RPMI8226 (cell line): ENCODE measurements around the gene CABLES1.
"Not testable (repeated sequence)": the region's sequence is repeated elsewhere in the genome, so short reads cannot be mapped to it uniquely, and the experiment has no call there.

Source experiments
- DNase-seq: peaks from one replicate; pipeline ENCODE4 v3.0.0-alpha.2; 2015

The CABLES1 gene

DNA sequence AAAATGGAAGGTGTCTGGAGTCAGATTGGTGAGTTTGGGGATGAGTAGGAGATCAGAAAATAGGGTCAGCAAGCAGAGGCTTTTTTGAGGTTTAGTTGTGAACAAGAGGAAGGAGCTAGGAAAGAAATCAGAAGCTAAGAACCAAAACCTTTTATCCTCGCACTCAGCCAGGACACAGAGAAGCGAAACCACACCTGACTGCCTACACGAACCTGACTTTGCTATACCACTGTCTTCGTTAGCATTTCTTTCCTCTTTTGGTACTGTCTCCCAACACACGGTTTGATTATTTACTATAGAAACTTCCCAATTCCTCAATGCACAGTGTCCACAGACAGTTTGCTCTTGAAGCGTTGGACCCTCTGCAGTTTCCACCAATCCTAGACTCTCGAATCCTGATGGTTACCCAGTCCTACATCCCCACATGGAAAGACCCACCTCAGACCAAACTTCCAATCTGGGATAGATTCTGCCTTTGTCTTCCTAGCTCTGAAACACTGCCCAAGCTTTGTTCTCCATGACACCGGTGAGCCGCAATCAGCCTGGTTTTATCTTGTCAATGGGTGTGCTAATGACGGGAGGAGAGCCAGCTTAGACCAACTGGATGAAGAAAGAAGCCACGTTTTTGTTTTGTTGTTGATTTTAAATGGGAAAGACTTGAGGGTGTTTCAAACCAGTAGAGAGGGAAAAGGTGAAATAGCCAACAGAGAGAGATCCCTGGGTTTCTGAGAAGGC, 137.4 kb downstream of the CABLES1 start:
- peak; percentile 26 for DNase-seq

DNA sequence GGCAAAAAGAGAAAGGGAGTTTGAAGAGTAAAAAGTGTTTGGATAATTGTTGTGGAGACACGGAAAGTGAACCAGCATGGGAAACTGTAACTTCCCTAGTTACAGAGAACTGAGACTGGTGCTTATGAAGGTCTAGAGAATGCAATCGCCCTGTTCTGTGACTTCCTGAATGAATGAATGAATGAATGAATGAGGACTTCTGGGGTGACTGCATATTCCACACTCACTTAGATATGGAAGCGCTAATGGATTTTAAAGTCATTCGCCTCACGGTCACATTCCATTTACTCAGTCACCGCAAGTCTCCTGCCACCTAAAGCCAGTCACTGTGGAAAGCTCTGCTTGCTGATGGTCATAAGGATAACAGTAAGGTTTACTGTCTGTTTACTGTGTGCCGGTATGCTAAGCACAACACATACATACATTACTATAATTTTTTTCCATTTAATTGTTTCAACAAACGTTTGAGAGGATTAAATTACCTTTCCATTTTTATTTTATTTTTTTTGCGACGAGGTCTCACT, 138.2 kb downstream of the CABLES1 start:
- no peak for DNase-seq

DNA sequence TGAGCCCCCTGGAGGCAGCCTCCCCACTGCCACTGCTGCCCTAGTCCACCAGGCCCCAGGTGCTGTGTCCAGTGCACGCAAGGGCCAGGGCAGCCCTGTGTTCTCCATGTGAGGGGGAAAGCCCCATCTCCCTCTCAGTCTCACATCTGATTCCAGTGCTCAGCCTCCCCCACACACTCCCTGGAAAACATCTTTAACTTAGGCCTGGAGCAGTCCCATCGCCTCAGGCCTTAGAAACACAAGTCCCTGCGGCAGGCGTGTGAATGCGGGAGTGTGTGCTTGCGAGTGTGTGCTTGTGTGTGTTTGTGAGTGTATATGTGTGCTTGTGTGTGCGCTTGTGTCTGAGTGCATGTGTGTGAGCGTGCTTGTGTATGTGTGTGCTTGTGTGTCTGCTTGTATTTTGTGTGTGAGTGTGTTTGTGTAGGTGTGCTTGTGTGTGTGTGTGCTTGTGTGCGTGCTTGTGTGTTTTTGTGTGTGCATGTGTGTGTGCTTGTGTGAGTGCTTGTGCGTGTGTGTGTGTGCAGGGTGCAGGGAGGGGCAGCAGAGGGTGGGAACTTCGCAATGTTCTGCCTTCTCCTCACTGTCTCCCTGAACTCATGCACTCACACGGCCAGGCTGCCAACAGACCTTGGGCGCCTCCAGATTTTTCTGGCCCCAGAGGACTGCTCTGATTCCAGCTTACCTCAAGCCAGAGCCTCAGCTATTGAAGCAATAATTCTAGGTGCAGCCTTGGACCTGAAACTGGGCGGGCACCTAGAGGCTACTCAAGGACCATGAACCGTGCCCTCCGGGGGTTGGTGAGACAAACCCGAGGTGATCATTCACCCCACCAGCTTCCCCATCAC, 139.6 kb downstream of the CABLES1 start:
- no peak for DNase-seq

DNA sequence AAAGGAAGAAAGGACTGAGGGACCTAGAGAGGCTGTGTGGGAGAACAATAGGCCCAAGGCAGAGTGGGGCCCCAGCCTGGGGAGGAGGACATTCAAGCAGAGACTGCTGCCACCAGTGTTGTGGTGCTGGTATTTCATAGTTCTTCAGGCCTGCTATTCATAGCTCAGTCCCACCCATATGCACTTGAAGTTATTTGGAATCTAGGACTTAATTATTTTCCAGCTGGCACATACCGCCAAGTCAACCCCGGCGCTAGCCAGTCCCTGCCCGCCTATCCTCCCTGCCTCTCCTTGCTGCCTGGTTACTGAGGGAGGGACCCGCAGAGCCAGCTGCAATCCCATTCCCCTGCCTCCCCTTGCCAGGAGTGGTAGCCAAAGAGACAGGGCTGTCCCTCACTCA, 141.2 kb downstream of the CABLES1 start:
- DNase-seq, result no peak

DNA sequence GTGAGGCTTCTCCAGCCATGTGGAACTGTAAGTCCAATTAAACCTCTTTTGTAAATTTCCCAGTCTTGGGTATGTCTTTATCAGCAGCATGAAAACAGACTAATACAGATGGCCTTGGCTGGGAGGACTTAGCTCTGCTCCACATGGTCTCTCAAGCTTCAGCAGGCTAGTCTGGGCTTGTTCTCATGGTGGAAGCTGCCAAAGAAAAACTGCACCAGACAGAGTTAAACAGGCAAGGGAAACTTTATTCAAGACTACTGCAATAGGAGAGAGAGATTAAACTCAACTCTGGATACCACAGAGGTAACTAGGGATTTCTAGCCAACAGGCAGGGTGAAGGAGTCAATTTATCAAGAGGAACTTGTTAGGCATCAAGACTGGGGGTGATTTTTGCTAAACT, 142.1 kb downstream of the CABLES1 start:
- no peak for DNase-seq

DNA sequence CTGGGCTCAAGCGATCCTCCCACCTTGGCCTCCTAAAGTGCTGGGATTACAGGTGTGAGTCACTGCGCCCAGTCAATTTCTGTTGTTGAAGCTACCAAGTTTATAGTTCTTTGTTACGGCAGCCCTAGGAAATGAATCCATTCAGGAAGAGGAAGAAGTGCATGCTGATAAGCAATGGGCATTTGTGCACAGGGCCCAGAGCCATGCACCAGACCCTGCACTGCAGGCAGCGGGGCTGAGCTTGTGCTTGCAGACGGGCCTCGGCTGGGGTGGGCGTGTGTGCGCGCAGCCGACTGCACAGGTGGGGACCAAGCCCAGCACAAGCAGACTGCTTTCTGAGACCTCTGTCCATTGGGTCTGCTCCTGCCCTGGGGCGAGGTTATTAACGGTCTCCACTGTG, 144.6 kb downstream of the CABLES1 start:
- DNase-seq, result no peak

DNA sequence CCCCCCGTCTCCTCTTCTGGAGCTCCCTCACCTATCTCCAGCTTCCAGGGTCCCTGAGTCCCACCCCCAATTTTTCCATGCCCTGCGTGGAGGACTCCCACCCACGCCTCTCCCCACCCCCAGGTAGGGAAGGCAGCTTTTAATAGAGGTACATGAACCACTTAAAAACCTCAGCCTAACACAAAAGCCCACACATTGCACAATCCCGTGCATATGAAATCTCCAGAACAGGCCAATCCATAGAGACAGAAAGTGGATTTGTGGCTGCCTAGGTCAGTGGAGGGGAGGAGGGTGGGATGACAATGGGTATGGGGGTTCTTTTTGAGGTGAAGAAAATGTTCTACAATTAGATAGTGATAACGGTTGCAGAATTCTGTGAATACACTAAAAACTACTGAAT, 145.6 kb downstream of the CABLES1 start:
- DNase-seq, result no peak

DNA sequence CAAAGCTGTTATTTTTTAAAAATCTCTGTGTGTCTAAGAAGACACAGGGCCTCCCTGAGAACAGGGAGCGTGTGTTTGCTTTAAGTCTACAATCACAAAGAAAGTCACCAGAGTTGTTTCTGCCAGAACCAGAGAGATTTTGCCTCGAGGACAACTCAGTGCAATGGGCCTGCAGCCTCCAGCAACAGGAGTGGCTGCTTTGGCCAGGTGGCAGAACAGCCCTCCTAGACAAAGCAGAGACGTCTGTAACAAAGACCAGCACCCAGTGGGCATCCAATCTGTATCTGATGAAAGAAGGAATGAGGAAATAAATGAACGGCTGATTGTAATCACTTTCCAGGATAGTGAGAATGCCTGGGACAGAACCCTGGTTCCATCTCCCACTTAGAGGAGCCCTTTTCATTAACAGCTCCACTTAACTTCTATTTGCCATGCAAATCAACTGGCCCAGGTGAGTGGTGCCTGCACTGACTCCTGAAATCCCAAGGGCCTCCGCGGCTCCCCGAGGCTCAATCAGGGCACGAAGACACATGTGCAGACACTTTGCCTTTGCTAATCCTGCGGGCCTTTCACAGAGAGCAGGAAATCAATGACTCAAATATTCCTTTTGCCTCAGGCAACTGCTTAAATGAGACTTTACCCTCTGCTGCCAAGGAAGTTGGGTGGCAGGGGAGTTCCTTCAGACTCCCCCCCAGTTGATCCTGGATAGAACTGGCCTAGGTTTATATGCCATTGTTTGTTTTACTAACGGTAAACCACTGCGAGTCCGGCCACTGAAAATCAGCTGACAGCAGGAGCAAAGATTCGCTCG, 146.5 kb downstream of the CABLES1 start:
- DNase-seq, result no peak

DNA sequence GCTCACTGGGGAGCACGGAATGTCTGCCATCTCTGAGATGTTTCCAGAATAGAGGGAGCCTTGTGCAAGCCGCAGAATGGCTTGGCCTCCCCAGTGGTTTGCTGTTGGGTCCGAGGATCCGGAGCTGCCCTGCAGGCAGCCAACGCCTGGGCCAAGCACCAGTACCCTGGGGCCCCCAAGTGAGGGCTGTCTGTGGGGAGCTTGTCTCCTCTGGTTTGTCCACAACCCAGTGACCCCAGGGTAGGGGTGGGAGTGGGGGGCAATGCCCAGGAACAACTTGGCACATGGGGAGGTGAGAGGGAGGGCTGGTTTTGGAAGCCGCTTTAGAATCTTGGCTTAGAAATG, 147.1 kb downstream of the CABLES1 start:
- DNase-seq, result no peak

DNA sequence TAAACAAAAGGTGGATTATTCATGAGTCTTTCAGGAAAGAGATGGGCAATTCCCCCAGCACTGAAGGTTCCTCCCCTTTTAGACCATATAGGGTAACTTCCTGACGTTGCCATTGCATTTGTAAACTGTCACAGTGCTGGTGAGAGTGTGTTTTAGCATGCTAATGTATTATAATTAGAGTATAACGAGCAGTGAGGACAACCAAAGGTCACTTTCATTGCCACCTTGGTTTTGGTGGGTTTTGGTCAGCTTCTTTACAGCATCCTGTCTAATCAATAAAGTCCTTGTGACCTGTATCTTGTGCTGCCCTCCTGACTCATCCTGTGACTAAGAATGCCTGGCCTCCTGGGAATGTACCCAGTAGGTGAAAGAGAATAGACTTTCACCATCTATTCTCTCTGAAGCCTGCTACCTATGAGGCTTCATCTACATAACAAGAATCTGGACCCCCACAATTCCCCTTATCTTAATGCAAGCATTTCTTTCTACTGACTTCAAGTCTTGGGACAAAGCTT, 148.7 kb downstream of the CABLES1 start:
- DNase-seq, result no peak

DNA sequence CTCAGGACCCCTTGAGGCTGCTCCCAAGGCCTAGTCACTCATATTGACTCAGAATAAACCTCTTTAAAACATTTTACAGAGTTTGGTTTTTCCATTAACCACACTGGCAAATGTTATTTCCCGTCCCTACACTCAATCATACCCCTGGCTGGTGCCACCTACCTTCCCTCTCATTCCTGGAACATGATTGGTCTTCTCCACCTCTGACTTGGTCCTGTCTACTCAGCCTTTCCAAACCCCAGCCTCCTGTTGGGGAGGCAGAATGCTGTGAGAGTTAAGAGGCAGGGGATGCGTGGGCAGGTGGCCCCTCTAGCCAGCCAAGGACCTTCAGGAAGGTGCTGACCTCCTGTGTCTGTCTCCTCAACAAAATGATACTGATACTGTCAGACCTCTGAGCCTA, 149.3 kb downstream of the CABLES1 start:
- no peak for DNase-seq

DNA sequence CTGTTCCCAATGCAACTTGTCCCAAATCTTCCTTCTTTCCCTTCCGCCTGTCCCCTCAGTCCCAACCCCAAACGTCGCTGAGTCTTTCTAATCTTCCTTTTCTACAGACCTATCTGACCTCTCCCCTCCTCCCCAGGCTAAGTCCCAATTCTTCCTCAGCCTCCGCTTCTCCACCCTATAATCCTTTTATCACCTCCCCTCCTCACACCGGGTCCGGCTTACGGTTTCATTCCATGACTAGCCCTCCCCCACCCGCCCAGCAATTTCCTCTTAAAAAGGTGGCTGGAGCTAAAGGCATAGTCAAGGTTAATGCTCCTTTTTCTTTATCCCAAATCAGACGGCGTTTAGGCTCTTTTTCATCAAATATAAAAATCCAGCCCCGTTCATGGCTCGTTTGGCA, 150.3 kb downstream of the CABLES1 start:
- DNase-seq, result not testable (repeated sequence)

DNA sequence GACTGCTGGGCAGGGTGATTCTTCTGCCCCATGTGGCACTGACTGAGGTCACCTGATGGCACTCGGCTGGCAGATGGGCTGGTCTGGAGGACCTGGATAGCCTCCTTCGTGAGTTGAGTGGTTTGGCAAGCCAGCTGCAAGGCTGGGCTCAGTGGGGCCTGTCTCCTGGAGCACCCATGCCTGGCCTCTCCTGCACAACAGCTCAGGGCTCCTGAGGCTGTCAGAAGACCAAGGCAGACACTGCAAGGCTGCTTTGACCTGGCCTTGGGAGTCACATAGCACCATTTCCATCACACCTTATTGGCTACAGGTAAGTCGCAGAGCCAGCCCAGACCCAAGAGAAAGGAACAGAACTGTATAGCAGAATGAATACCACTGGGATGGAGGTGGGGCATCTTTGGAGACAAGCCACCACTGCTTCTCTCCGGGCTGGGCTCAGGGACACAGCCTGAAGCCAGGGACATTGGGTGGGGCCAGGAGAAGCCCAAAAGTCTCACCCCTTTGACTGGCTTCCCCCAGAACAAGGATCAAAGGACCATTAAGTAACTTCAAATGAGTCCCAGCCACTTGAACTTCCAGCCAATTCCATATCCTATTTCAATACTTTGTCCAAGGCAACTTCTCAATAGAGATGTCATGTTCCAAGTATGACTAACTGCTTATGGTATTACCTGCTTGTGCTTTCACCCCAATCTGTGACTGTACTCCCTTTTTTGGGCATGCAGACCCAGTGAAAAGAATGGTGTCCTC, 156.3 kb downstream of the CABLES1 start:
- no peak for DNase-seq

DNA sequence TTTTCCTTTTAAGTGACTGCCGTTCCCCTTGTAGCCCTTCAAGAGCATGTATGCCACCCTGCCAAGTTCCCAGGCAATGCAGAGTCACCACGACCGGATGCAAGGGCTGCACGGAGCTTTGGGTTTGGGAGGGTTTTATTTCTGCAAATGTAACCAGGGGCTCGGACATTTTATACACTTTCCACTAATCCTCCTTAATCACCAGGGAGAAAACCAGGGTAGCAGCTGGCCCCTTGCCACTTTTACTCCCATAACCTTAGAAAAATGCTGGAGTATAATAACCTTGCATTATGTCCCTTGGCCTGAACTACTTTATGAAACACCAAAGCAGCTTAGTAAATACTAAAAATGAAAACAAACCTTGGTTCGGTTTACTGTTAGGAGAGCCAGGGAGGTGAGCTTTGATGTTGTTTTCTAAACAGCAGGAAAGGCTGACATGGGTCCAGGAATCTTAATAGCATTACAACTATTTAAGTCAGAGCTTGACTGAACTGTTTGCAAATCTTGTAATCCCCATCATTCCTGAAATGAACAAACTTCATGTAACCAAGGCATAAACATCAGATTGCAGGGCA, 165.0 kb downstream of the CABLES1 start:
- DNase-seq, result no peak

DNA sequence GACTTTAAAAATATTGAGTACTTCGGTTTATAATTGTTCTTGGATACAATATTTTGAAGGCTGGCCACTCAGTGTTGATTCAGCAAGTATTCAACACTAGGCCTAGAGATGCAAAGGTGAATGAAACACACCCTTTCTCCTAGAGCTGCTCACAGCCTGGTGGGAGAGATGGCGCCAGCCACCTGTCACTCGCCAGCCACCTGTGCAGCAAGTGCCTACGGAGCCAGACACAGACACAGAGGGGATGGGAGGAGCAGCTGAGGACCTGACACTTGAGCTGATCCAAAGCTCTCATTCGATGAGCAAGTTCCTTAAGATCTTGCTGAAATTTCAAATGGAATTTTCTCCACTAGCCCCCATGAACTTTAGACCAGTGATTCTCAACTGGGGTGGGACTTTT, 166.7 kb downstream of the CABLES1 start:
- DNase-seq, result peak; percentile 36

DNA sequence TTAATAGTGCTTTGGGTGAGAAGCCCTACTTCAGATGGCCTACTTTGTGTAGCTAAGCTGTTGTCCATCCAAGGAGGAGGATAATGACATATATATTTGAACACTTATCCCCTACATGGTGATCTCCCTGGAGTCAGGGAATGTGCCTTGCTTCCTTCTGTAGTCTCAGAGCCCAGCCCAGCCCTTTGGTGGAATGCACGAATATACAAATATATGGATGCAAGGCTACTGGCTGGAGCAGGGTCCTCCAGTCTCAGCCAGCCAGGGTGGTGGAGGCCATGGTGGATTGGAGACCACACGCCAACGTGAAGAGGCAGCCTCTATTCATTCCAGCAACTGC, 167.2 kb downstream of the CABLES1 start:
- DNase-seq, result no peak

DNA sequence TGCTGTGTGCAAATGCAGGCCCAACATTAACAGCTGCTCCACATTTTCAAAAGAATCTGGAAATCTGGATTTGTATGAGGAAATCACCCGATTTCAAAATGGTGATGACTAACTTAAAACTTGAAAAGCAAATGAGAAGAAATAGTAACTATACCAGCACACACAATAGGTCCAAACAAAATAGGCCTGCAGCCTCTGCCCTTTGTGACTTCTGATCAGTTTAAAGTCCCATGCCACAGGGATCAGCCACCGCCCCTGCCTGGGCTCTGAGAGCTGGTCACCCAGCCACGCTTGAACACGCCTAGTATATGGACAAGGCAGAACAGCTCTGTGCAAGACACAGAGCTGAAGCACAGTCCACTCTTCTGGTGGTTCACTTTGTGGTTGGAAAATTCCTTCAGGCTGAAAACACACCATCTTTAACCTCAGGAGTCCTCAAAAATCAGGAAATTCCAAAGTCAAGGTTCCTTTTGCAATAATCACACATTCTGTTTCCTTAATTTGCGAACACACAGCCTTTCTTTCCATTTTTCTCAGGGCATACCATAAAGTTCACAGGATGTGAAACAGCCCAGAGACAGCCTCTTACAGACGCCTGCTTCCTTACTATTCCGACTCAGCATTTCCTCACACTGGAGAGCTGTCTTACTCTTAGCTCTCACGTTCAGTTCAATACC, 167.7 kb downstream of the CABLES1 start:
- DNase-seq, result no peak

DNA sequence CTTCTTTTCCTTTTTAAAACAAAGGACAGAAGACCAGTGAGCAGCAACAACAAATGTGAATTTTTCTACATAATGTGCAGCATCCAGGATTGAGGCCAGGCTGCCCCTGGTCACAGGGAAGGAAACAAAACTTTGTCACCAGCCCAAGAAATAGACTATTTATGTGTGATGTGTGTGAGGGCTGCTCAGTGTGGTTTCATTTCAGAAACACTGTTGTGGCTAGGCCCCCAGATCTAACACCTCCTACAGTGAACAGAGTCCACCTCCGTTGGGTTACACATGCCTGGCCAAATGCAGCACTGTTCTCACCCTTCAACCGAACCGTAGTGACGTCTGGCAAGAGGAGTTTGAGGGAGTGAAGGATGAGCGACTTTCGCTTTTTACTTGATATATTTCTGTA, 171.5 kb downstream of the CABLES1 start:
- DNase-seq, result no peak

DNA sequence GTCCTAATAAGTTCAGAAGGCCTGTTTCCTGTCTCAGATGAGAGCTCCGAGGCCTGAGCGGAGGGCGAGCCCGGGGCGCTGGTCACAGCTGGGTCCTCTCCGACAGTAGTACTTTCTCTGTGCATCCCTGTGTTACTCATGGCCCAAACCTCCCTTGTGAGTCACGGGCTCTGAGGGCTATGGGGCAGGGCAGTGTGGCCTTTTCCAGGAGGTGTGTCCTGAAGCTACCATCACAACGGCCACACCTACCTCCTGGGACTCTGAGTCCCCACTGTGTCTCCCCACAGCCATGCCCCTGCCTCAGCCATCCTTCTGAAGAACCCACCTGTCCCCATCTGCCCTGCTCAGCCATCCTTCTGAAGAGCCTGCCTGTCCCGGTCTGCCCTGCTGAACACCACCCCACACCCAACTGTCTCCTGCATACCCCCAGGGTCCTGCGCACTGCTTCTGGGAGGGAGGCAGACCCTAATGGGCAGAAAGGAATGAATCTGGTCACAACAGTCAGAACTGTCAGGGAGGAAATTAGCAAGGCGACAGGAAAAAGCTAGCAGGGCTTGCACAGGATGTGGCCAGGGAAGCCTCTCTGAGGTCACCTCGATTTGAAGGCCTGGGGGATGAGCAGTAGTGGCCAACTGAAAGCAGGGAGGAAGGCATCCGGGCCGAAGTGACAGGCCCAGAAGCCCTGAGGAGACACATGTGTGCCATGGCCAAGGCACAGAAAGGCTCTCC, 172.4 kb downstream of the CABLES1 start:
- DNase-seq, result no peak
